Measurements from ENCODE around the gene SPATA4. TPM values are rescaled to one million over a fixed set of nuclear protein-coding genes. Genes with fewer than 3 reads are reported as not detected.

The SPATA4 gene
- total RNA-seq, 6 experiments from 2014 or later = not detected

- H3K27ac ChIP-seq = no peak overlapping the region
- H3K27me3 ChIP-seq = no peaks in the 10 kb centered on the region
- TF ChIP-seq POLR2A (IDR thresholded peaks at IDR 0.05) (no peak), CTCF (IDR thresholded peaks at IDR 0.05) (no peak)
- H3K4me3 ChIP-seq = no peak overlapping the region
- DNase-seq = no peak
- H3K4me1 ChIP-seq = no peaks in the 10 kb centered on the region
- ATAC-seq = no peak
- no peaks in the 10 kb centered on the region for H3K36me3 ChIP-seq
- no peaks in the 10 kb centered on the region for H3K9me3 ChIP-seq
- WGBS (ENCODE audit: insufficient coverage, low coverage, low lambda C conversion rate, missing lambda C conversion rate) = 42% methylated on average over 4 of the region's 5 CpGs
- intact Hi-C loops (cut with DNase I) = no loop called here
Observed at GRCh38 chr4:176236946-176237345, 41.6 kb upstream of the SPATA4 start.

DNA sequence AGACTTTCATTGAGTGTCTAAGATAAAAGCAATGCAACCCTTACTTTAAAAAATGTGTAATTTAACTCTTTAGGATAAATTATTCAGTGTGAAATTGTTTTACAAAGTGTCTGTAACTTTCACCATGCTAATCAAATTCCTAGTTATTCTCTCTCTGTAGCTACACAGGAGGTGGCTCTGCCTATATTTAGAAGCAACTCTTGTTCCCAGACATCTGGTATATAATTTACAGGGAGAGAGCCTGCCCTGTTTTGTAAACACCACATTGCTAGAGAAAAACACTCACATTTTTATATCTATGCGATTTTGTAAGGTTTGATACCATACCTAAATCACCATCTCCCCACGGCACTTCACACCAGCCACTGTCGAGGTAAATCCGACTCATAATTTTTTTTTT, 35.5 kb upstream of the SPATA4 start:
- Histone ChIP-seq H3K36me3 (no peaks in the 10 kb centered on the region), H3K9me3 (no peaks in the 10 kb centered on the region), H3K27me3 (no peaks in the 10 kb centered on the region), H3K4me3 (no peak overlapping the region), H3K4me1 (no peaks in the 10 kb centered on the region), H3K27ac (no peak overlapping the region)
- TF ChIP-seq POLR2A (IDR thresholded peaks at IDR 0.05) (no peak), CTCF (IDR thresholded peaks at IDR 0.05) (no peak)
- 50% methylated on average over 4 of the region's 4 CpGs for WGBS (ENCODE audit: insufficient coverage, low coverage, low lambda C conversion rate, missing lambda C conversion rate)
- DNase-seq (no peak), ATAC-seq (no peak)
- intact Hi-C loops (cut with DNase I) = no loop called here

DNA sequence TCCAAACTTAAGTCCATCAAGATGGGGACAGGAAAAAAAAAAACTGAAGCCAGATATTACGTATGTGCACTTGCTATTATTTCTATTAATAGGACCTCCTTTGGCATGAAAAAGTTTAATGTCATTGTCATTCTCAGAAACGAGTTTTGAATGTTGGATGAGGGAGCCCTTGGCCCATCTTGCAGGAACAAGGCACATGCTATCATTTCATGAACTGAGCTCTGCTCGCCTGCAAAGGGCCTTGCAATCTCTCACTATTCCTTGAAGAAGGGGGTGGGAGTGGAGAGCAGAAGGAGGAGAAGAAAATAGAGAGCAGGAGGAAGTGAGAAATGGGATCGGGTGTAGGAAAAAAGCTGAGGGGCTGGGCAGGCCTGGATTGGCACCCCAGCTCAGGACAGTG, 34.3 kb upstream of the SPATA4 start:
- Histone ChIP-seq H3K36me3 (no peaks in the 10 kb centered on the region), H3K9me3 (no peaks in the 10 kb centered on the region), H3K27me3 (no peaks in the 10 kb centered on the region), H3K27ac (no peak overlapping the region), H3K4me1 (no peaks in the 10 kb centered on the region), H3K4me3 (no peak overlapping the region)
- no peak for TF ChIP-seq POLR2A (IDR thresholded peaks at IDR 0.05)
- TF ChIP-seq CTCF (IDR thresholded peaks at IDR 0.05) = no peak
- no peak for ATAC-seq
- intact Hi-C loops (cut with DNase I) = no loop called here
- WGBS (ENCODE audit: insufficient coverage, low coverage, low lambda C conversion rate, missing lambda C conversion rate) = 42% methylated on average over 4 of the region's 4 CpGs
- DNase-seq = no peak

- ATAC-seq = no peak
- Histone ChIP-seq H3K4me3 (no peak overlapping the region), H3K36me3 (no peaks in the 10 kb centered on the region), H3K27me3 (no peaks in the 10 kb centered on the region), H3K27ac (no peak overlapping the region), H3K4me1 (no peaks in the 10 kb centered on the region), H3K9me3 (no peaks in the 10 kb centered on the region)
- no peak for TF ChIP-seq CTCF (IDR thresholded peaks at IDR 0.05)
- no peak for TF ChIP-seq POLR2A (IDR thresholded peaks at IDR 0.05)
- DNase-seq = no peak
- intact Hi-C loops (cut with DNase I) = no loop called here
- 59% methylated on average over 5 of the region's 5 CpGs for WGBS (ENCODE audit: insufficient coverage, low coverage, low lambda C conversion rate, missing lambda C conversion rate)
Observed at GRCh38 chr4:176226736-176227135, 31.4 kb upstream of the SPATA4 start.

- no peak for TF ChIP-seq POLR2A (IDR thresholded peaks at IDR 0.05)
- TF ChIP-seq CTCF (IDR thresholded peaks at IDR 0.05) = no peak
- ATAC-seq (no peak), DNase-seq (no peak)
- Histone ChIP-seq H3K36me3 (no peaks in the 10 kb centered on the region), H3K4me1 (no peaks in the 10 kb centered on the region), H3K9me3 (no peaks in the 10 kb centered on the region), H3K27me3 (no peaks in the 10 kb centered on the region), H3K27ac (no peak overlapping the region), H3K4me3 (no peak overlapping the region)
- intact Hi-C loops (cut with DNase I) = no loop called here
- 86% methylated on average over 2 of the region's 2 CpGs for WGBS (ENCODE audit: insufficient coverage, low coverage, low lambda C conversion rate, missing lambda C conversion rate)
Observed at GRCh38 chr4:176223561-176223960, 28.2 kb upstream of the SPATA4 start.

All from right lobe of liver (tissue), 6 donors.